GM18909 (cell line): ENCODE measurements around the gene NBAS.
"Not testable (repeated sequence)": the region's sequence is repeated elsewhere in the genome, so short reads cannot be mapped to it uniquely, and the experiment has no call there.

Source experiments
- ATAC-seq: cut with Tn5 transposase; IDR thresholded peaks from one replicate; pipeline ENCODE4 v1.9.1; 2021; ENCODE audit warnings: mild to moderate bottlenecking; ENCODE audit not compliant: unreplicated experiment, poor library complexity

Gene NBAS

GRCh38 chr2:15284614-15285013 lies 276.5 kb downstream of the NBAS start:
- no peak for ATAC-seq

GRCh38 chr2:15281681-15282080 lies 279.5 kb downstream of the NBAS start:
- ATAC-seq, result no peak

- ATAC-seq, result no peak
Measured at GRCh38 chr2:15279201-15279876, 281.8 kb downstream of the NBAS start.

- ATAC-seq, result no peak
Measured at GRCh38 chr2:15278296-15278695, 282.8 kb downstream of the NBAS start.

- ATAC-seq, result no peak
Measured at GRCh38 chr2:15275346-15275745, 285.8 kb downstream of the NBAS start.

- ATAC-seq, result no peak
Measured at GRCh38 chr2:15273452-15273851, 287.7 kb downstream of the NBAS start.

GRCh38 chr2:15272942-15273341 lies 288.2 kb downstream of the NBAS start:
- no peak for ATAC-seq

- no peak for ATAC-seq
Measured at GRCh38 chr2:15271941-15272542, 289.1 kb downstream of the NBAS start.

- ATAC-seq, result no peak
Measured at GRCh38 chr2:15271276-15271675, 289.9 kb downstream of the NBAS start.

- ATAC-seq, result no peak
Measured at GRCh38 chr2:15269043-15269442, 292.1 kb downstream of the NBAS start.

- no peak for ATAC-seq
Measured at GRCh38 chr2:15265889-15266288, 295.2 kb downstream of the NBAS start.

- ATAC-seq, result no peak
Measured at GRCh38 chr2:15263976-15264685, 297.0 kb downstream of the NBAS start.

GRCh38 chr2:15262792-15263191 lies 298.3 kb downstream of the NBAS start:
- no peak for ATAC-seq

GRCh38 chr2:15260835-15261234 lies 300.3 kb downstream of the NBAS start:
- no peak for ATAC-seq

GRCh38 chr2:15260196-15260595 lies 300.9 kb downstream of the NBAS start:
- no peak for ATAC-seq

GRCh38 chr2:15259356-15259756 lies 301.8 kb downstream of the NBAS start:
- ATAC-seq, result no peak

GRCh38 chr2:15258385-15258784 lies 302.7 kb downstream of the NBAS start:
- ATAC-seq, result not testable (repeated sequence)

- ATAC-seq, result no peak
Measured at GRCh38 chr2:15253835-15254286, 307.3 kb downstream of the NBAS start.

GRCh38 chr2:15253247-15253646 lies 307.9 kb downstream of the NBAS start:
- no peak for ATAC-seq

GRCh38 chr2:15251753-15252152 lies 309.4 kb downstream of the NBAS start:
- ATAC-seq, result no peak

- ATAC-seq, result not testable (repeated sequence)
Measured at GRCh38 chr2:15250946-15251345, 310.2 kb downstream of the NBAS start.
